Adipocyte (in vitro differentiated cells): Measurements from ENCODE around the gene AHCTF1.

Experiments
- DNase-seq: peaks from one replicate; pipeline ENCODE4 v3.0.0-alpha.2; 2015; ENCODE audit warnings: low read depth
- H3K27me3 ChIP-seq: replicated peaks from 2 replicates; pipeline ENCODE4 v1.7.0; 2013; ENCODE audit warnings: mild to moderate bottlenecking, low read length, moderate library complexity; ENCODE audit not compliant: control insufficient read depth, insufficient read depth
- H3K36me3 ChIP-seq: 2 replicates; pipeline ENCODE4 v1.7.0; 2013; ENCODE audit warnings: low read length, mild to moderate bottlenecking, moderate library complexity; ENCODE audit not compliant: control insufficient read depth, insufficient read depth, severe bottlenecking
- H3K4me1 ChIP-seq: 2 replicates; pipeline ENCODE4 v1.7.0; 2013; ENCODE audit warnings: mild to moderate bottlenecking, low read length, moderate library complexity; ENCODE audit not compliant: control insufficient read depth, insufficient read depth
- H3K4me3 ChIP-seq: 2 replicates; pipeline ENCODE4 v1.7.0; 2013; ENCODE audit warnings: mild to moderate bottlenecking, low read length, moderate library complexity
- H3K9ac ChIP-seq: 2 replicates; pipeline ENCODE4 v1.7.0; 2013; ENCODE audit warnings: mild to moderate bottlenecking, low read length, moderate library complexity
- H3K9me3 ChIP-seq: 2 replicates; pipeline ENCODE4 v1.7.0; 2013; ENCODE audit warnings: mild to moderate bottlenecking, low read length, moderate library complexity; ENCODE audit not compliant: control insufficient read depth

The AHCTF1 gene

GRCh38 chr1:246947255-246947654, 15.5 kb upstream of the AHCTF1 start:
- no peaks in the 10 kb centered on the region for H3K9me3 ChIP-seq
- H3K36me3 ChIP-seq, result no peaks in the 10 kb centered on the region
- peak overlapping the region; percentile 76 for H3K9ac ChIP-seq
- H3K4me3 ChIP-seq, result peak overlapping the region; percentile 21
- H3K27me3 ChIP-seq, result no peaks in the 10 kb centered on the region
- peak; percentile 39 for DNase-seq
- peaks cover 36% of the 10 kb centered on the region for H3K4me1 ChIP-seq

GRCh38 chr1:246946366-246946765, 14.6 kb upstream of the AHCTF1 start:
- no peaks in the 10 kb centered on the region for H3K27me3 ChIP-seq
- peaks cover 36% of the 10 kb centered on the region for H3K4me1 ChIP-seq
- no peak overlapping the region for H3K4me3 ChIP-seq
- H3K9ac ChIP-seq, result peak overlapping the region; percentile 76
- no peaks in the 10 kb centered on the region for H3K9me3 ChIP-seq
- DNase-seq, result no peak
- H3K36me3 ChIP-seq, result no peaks in the 10 kb centered on the region

GRCh38 chr1:246934765-246935164, 3.0 kb upstream of the AHCTF1 start:
- DNase-seq, result no peak
- Histone ChIP-seq H3K27me3 (no peaks in the 10 kb centered on the region), H3K9me3 (no peaks in the 10 kb centered on the region), H3K4me3 (no peak overlapping the region), H3K4me1 (peaks cover 13% of the 10 kb centered on the region), H3K36me3 (no peaks in the 10 kb centered on the region), H3K9ac (no peak overlapping the region)

GRCh38 chr1:246933893-246934292, 2.1 kb upstream of the AHCTF1 start:
- Histone ChIP-seq H3K4me3 (no peak overlapping the region), H3K4me1 (peaks cover 15% of the 10 kb centered on the region), H3K9me3 (no peaks in the 10 kb centered on the region), H3K9ac (no peak overlapping the region), H3K27me3 (no peaks in the 10 kb centered on the region), H3K36me3 (peaks cover under 1% of the 10 kb centered on the region)
- DNase-seq, result no peak

- no peak for DNase-seq
- Histone ChIP-seq H3K9ac (peak overlapping the region; percentile 92), H3K4me1 (peaks cover 25% of the 10 kb centered on the region), H3K9me3 (no peaks in the 10 kb centered on the region), H3K4me3 (peak overlapping the region; percentile 94), H3K27me3 (no peaks in the 10 kb centered on the region), H3K36me3 (peaks cover 3% of the 10 kb centered on the region)
Observed at GRCh38 chr1:246932366-246932700, 585 bp upstream of the AHCTF1 start.

GRCh38 chr1:246930830-246931548, 759 bp downstream of the AHCTF1 start:
- Histone ChIP-seq H3K27me3 (no peaks in the 10 kb centered on the region), H3K4me1 (peaks cover 25% of the 10 kb centered on the region), H3K9ac (peak overlapping the region; percentile 92), H3K36me3 (peaks cover 6% of the 10 kb centered on the region), H3K4me3 (peak overlapping the region; percentile 94), H3K9me3 (no peaks in the 10 kb centered on the region)
- DNase-seq, result peak; percentile 82

GRCh38 chr1:246925997-246926626, 5.6 kb downstream of the AHCTF1 start:
- DNase-seq, result no peak
- Histone ChIP-seq H3K4me3 (no peak overlapping the region), H3K9me3 (no peaks in the 10 kb centered on the region), H3K9ac (no peak overlapping the region), H3K4me1 (peaks cover 23% of the 10 kb centered on the region), H3K27me3 (no peaks in the 10 kb centered on the region), H3K36me3 (peaks cover 13% of the 10 kb centered on the region)

- H3K36me3 ChIP-seq, result peaks cover 12% of the 10 kb centered on the region
- no peak overlapping the region for H3K9ac ChIP-seq
- no peaks in the 10 kb centered on the region for H3K9me3 ChIP-seq
- H3K4me1 ChIP-seq, result peaks cover 23% of the 10 kb centered on the region
- no peak overlapping the region for H3K4me3 ChIP-seq
- no peaks in the 10 kb centered on the region for H3K27me3 ChIP-seq
- no peak for DNase-seq
Observed at GRCh38 chr1:246923900-246924299, 7.8 kb downstream of the AHCTF1 start.

GRCh38 chr1:246923482-246923881, 8.3 kb downstream of the AHCTF1 start:
- Histone ChIP-seq H3K9me3 (no peaks in the 10 kb centered on the region), H3K4me3 (no peak overlapping the region), H3K4me1 (peaks cover 19% of the 10 kb centered on the region), H3K27me3 (no peaks in the 10 kb centered on the region), H3K9ac (no peak overlapping the region), H3K36me3 (peaks cover 10% of the 10 kb centered on the region)
- DNase-seq, result no peak

- Histone ChIP-seq H3K4me3 (no peak overlapping the region), H3K36me3 (peaks cover 27% of the 10 kb centered on the region)
- DNase-seq, result no peak
Observed at GRCh38 chr1:246921481-246921880, 10.3 kb downstream of the AHCTF1 start.

GRCh38 chr1:246919902-246920301, 11.8 kb downstream of the AHCTF1 start:
- Histone ChIP-seq H3K4me1 (peaks cover 10% of the 10 kb centered on the region), H3K4me3 (no peak overlapping the region), H3K9ac (no peak overlapping the region), H3K36me3 (peaks cover 30% of the 10 kb centered on the region), H3K9me3 (no peaks in the 10 kb centered on the region), H3K27me3 (no peaks in the 10 kb centered on the region)
- DNase-seq, result no peak

More at GRCh38 chr1:246921481-246921880, 10.3 kb downstream of the AHCTF1 start:
- Histone ChIP-seq H3K9ac (no peak overlapping the region), H3K9me3 (no peaks in the 10 kb centered on the region), H3K4me1 (peaks cover 13% of the 10 kb centered on the region), H3K27me3 (no peaks in the 10 kb centered on the region)
